Suprapubic skin (tissue), 4 donors: ENCODE data around the gene CASD1. TPM values are rescaled to one million over a fixed set of nuclear protein-coding genes. Genes with fewer than 3 reads are reported as not detected.

Experiments used
- total RNA-seq, 4 donors: library from RNA; depleted of rRNA; stranded (reverse); fragments of >200 nt; gene quantifications; one replicate each; pipeline ENCODE4 v1.1.0, GENCODE V29; 2016

Gene CASD1
- total RNA-seq, 4 donors from 2014 or later = 9.0 to 15.1 (median 12.6) TPM

Other genes with a start within 250 kb of the CASD1 start
- gene COL1A2, start 114.9 kb upstream of the CASD1 start, total RNA-seq = 100 to 1,000 TPM in 1 of 4 donors, 10 to 100 TPM in 3; 29.9 to 124 (median 61.3) TPM
- gene SGCE, start 146.3 kb downstream of the CASD1 start, total RNA-seq = 10 to 100 TPM in 2 of 4 donors, 1 to 10 TPM in 2; 6.3 to 20.0 (median 13.2) TPM